ENCODE results near the gene YARS2.

- TF ChIP-seq CTCF (conservative IDR thresholded peaks at IDR 0.05; ENCODE audit: low read depth in 2 of 2) (no peak), REST (IDR thresholded peaks at IDR 0.05; ENCODE audit: unreplicated experiment) (no peak)
Observed at GRCh38 chr12:32770141-32770540, 14.4 kb upstream of the YARS2 start.
